Panc1 (cell line): ENCODE data around the gene PDK4.

ENCODE experiments used
- CTCF ChIP-seq: fragments of 450-650 bp; IDR thresholded peaks from 2 replicates; pipeline ENCODE4 v1.5.1; 2017; ENCODE audit warnings: mild to moderate bottlenecking
- TCF7L2 ChIP-seq: IDR thresholded peaks from 2 replicates; pipeline ENCODE4 v1.6.1; 2011; ENCODE audit warnings: mild to moderate bottlenecking, low read depth, low read length, inconsistent platforms

- TF ChIP-seq CTCF (no peak), TCF7L2 (no peak)
These were observed 36.3 kb upstream of the PDK4 start for GRCh38 chr7:95632609-95633008.
